ENCODE results near the gene ARL4C. TPM values are rescaled to one million over a fixed set of nuclear protein-coding genes. Genes with fewer than 3 reads are reported as not detected.

Gene ARL4C
- total and polyA plus RNA-seq, 4 donors: 6.1 to 16.2 (median 10.9) TPM

- H3K36me3 ChIP-seq (ENCODE audit: control insufficient read depth in 4 of 4, insufficient read depth in 4 of 4, low read length in 4 of 4): no peaks in the 10 kb centered on the region
- H3K4me3 ChIP-seq: no peak overlapping the region
- no peak for DNase-seq
- peaks cover 0 to 8% (median 0%) of the 10 kb centered on the region in 5 donors for H3K4me1 ChIP-seq (ENCODE audit: control insufficient read depth in 5 of 5, insufficient read depth in 5 of 5, low read length in 5 of 5)
- H3K27ac ChIP-seq (ENCODE audit: low read depth in 1 of 2, low read length in 1 of 2): no peak overlapping the region
- no peaks in the 10 kb centered on the region for H3K27me3 ChIP-seq (ENCODE audit: control insufficient read depth in 3 of 3, insufficient read depth in 3 of 3, low read length in 2 of 3)
- TF ChIP-seq CTCF (IDR thresholded peaks at IDR 0.05; ENCODE audit: control extremely low read depth, extremely low read depth): no peak
- H3K9ac ChIP-seq (ENCODE audit: insufficient read depth in 1 of 2, low read length in 2 of 2): no peak overlapping the region
- H3K9me3 ChIP-seq (ENCODE audit: control insufficient read depth in 4 of 4, insufficient read depth in 3 of 4, low read length in 3 of 4): no peaks in the 10 kb centered on the region
- ATAC-seq (ENCODE audit: insufficient read depth, low FRiP score): no peak
- WGBS, 2 donors: 80 to 91% methylated on average over 4 of the region's 4 CpGs
These were observed 52.6 kb downstream of the ARL4C start for GRCh38 chr2:234444242-234444730.

Measured in lung (tissue), 12 donors.